PFSK-1 (cell line): Measurements from ENCODE around the gene ANKRD24.

Experiments
- POLR2AphosphoS5 ChIP-seq: IDR thresholded peaks from 2 replicates; pipeline ENCODE4 v1.6.1; 2012; ENCODE audit warnings: low read depth, mild to moderate bottlenecking, control low read depth, low read length, moderate library complexity
- REST ChIP-seq, 2 experiments: IDR thresholded peaks; 2 replicates each; pipeline versions ENCODE4 v1.6.1 to v1.8.0; 2011 to 2012; ENCODE audit warnings: low read depth in 2 of 2, low read length in 2 of 2, control low read depth in 1 of 2, inconsistent platforms in 1 of 2, mild to moderate bottlenecking in 1 of 2, moderate library complexity in 1 of 2; ENCODE audit not compliant: insufficient read depth in 1 of 2

GRCh38 chr19:4186087-4186993, 3.9 kb downstream of the ANKRD24 start:
- TF ChIP-seq POLR2AphosphoS5 (no peak), REST (IDR thresholded peaks at IDR 0.05; ENCODE audit: insufficient read depth in 1 of 2, low read depth in 2 of 2, low read length in 2 of 2) (no peak)
